Measurements from ENCODE around the gene CTNNA2.

Gene CTNNA2

DNA sequence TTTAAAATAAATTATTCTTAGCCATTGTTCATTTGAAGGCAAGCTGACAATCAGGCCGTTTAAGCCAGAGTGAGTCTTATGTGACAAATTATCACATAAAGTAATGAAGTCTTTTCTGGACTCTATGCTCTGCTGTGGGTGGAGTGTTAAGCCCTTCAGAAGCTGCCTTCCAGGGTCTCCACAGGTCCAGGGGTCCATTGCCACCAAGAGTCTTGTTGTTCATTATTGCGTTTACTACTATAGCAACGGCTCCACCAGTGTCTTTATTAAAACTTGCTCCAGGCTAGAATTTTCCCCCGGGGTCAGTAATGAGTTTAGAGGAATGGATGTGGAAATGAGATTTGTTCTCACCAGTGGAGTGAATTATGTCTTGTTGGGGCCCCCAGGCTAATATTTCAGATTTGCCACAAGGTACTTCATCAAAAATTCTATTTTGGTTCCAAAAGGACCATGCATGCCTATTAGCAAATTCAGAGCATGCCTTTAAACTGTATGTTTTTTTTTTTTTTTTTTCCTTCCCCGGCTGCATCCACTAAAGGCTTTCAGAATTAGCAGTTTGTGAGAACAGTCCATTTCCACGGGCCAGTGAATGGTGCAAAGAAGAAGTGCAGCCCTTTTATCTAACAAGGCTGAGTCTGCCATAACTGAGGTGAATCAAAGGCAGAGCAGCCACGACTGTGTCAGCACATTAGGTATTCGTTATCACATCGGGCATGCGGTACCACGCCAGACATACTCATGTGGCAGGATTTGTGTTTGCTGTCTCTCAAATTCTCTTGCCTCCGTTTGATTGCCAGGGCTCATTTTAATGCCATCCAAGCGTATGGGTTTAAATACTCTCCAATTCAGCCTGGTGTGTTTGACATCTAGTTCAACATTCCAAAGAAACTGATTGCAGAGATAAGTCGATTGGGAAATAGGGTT, 817.9 kb downstream of the CTNNA2 start:
- DNase-seq (ENCODE audit: low spot score): no peak

DNA sequence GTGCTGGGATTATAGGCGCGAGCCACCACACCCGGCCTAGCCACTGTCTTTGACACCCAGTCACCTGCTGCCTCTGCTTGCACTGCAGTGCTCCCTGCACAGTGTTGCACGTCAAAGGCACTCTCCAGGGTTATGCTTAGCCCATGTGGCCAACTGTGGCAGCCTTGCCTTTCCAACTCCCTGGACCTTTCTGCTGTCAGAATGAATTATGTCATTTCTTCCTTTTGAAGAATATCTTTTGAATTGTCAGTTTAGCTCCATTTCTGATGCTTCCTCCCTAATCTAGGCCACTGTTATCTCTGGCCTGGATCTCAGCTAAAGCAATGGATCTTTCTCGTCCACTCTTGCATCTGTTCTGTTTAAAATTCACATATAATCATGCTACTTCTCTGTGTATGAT, 821.0 kb downstream of the CTNNA2 start:
- DNase-seq (ENCODE audit: low spot score): no peak

DNA sequence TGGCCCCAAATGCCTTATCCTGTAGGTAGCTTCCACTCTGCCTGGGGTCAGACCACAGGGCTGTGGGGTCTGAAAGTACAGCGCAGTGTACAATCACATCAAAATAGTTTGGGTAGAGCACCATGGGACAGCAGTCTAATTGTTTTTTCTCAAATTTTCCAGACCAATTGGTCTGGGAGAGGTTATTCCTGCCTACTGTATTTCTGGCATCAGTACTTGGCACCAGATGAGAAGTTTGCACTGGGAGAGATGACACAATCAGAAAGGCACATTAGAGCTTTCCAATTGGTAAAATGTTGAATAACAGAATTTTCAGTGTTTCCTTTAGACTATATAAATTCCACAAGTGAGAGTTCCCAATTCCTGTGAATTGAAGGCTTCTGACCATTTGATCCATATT, 822.6 kb downstream of the CTNNA2 start:
- no peak for DNase-seq (ENCODE audit: low spot score)

DNA sequence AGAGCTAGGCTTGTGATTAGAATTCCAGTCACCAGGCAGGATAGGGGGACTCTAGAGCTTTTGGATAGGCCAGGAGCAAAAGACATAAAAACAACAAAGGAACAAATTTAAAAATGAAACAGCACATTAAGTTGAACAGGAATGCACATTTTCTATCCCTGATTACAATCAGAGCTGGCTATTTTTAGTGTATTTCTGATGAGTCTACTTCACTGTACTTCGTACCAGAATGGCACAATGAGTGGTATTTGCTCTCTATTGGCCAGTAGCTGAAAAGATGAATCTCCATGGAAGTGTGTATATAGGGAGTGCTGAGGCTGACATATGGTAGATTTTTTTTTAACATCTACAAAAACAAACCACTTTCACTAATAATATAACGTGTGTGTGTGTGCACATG, 825.9 kb downstream of the CTNNA2 start:
- no peak for DNase-seq (ENCODE audit: low spot score)

DNA sequence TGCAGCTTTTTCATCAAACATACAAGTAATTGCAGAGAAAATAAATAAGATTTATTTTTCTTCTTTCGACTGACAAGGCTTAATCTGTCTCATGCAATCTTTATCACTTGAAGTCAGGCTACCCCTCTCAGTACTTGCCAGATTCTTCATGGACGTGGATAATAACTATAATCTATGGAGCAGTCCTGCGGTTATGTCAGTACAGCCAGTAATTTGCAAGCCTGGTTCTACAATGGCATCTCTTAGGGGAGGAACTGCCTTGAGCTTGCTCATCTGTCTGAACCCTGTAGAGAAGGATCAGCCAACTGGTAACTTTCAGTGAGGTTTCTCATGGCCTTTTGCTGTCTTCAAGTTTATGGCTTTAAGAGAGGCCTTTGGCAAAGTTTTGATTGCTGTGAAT, 827.2 kb downstream of the CTNNA2 start:
- DNase-seq (ENCODE audit: low spot score): no peak

DNA sequence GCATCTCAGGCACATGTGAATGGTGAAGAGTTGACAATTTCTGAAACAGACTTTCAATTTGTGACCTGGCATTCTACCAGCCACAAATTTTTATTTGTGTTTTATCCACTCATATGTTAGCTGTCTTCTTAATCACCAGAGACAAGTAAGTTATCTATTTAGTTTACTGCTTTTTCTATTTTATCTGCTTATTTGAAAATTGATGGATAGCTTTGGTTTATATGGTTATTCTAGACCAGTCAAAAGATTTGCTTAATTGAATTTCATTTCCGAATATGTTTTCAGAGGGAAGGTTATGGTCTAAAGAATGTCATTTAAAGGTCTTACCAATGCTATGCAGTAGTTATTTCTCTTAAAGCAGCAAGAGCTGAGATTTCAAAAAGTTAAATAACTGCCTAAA, 835.2 kb downstream of the CTNNA2 start:
- DNase-seq (ENCODE audit: low spot score): no peak

DNA sequence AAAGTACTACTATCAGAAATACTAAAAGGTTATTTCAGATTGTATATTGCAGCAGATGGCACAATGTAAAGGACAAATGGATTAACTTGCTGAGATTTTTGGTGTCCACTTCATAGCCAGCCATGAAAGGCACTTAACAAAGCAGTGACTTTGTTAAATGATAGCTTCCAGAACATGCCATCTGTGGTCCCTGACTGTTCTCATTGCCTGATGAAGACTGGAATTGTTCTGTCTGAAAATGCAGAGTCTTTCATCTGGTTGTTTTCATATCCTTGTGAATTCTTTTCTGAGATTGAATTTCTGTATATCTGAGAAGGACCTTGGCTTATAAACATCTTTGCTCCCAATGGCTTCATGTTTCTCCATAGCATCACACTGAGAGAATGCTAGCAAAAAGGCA, 836.1 kb downstream of the CTNNA2 start:
- no peak for DNase-seq (ENCODE audit: low spot score)

DNA sequence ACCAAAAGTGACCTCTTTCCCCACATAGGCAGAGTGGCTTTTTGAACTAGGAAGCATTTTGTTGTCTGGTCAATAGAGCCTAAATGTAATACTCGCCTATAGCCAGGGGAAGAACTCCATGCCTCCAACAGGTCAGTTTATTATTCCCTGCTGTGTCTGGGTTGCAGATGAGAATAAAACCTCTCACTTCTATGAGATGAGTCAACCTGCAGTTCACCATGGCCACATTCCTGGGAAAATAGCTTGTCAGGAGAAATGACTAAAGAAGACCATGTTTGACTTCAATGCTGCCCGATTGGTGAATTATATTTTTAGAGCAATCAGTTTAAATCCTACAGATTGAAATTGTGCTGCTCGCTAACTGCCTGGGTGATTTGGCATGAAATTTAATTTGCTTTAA, 838.4 kb downstream of the CTNNA2 start:
- no peak for DNase-seq (ENCODE audit: low spot score)

DNA sequence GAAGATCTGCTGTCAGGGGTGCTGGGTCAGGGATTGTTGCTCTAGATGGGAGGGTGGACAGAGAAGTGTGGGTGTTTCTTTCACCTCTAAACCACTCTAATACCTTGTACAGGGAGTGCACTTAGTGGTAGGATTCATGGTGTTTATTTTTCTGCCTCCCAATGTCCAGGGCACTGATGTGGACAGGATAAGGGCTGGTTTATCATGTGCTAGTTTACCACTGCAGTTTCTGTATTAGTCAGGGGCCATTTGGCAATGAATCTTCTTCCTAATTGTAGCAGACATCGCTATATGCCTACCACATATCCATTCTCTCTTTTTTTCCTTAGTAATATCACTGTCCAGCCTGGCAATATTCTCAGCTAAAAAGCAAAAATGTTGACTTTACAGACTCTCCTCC, 842.0 kb downstream of the CTNNA2 start:
- no peak for DNase-seq (ENCODE audit: low spot score)

DNA sequence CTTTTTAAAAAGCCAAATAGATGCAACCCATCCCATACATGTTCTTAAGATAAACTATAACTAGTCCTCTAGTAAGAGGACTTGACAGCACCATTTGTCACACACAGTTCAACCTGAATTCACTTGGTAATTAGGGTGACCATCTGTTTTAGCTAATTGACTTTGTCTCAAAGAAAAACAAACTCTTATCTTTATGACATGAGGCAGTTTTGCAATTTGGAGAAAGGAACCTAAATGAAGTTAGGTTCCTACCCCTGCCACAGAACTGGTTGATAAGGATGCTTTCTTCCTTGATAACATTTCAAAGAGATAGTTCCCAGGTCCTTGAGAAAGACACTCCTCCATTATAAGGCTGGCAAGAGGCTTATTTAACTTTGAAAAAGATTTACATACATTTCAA, 849.1 kb downstream of the CTNNA2 start:
- no peak for DNase-seq (ENCODE audit: low spot score)

DNA sequence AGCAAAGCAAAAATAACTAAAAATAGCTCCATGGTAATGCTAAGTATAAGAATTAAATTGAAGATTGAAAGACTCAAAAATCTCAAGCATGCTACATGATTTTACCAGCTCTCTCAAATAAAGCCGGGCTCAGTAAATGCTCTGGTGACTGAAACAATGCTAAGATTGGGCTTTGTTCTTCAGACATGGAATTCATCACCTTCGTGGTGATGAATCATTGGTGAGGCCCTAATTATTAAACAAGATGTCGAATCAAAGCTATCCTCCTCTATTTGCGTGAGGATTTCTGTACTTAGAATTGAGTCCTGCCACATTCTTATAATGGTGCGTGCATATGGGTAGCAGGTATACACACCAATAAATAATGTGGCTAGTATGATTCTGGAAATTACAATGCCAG, 850.5 kb downstream of the CTNNA2 start:
- DNase-seq (ENCODE audit: low spot score): no peak

DNA sequence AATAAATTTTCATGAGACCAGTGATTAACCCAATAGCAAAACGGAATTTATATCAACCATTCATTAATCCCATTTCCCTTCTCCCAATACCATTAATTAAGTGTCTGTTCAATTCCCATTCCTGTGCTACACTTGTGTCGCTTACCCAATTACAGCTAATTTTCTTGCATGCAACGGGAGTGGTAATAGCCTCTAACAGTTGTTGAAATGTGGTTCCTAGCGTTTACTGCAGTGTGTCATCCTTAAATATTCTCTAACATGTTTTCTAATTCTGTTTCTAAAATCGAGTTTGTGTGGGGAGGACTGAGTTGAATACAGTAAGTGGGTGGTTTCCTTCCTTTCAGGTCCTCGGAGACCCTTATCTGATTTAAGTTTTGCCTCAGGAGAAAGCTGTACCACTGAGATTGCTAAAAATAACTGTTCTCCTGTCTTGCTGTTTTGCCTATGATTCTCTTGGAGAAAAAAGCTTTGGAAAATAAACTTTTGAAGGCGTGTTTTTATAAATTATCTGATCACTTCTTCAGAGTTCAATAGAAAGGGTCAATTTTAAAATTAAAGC, 851.0 kb downstream of the CTNNA2 start:
- DNase-seq (ENCODE audit: low spot score): no peak

DNA sequence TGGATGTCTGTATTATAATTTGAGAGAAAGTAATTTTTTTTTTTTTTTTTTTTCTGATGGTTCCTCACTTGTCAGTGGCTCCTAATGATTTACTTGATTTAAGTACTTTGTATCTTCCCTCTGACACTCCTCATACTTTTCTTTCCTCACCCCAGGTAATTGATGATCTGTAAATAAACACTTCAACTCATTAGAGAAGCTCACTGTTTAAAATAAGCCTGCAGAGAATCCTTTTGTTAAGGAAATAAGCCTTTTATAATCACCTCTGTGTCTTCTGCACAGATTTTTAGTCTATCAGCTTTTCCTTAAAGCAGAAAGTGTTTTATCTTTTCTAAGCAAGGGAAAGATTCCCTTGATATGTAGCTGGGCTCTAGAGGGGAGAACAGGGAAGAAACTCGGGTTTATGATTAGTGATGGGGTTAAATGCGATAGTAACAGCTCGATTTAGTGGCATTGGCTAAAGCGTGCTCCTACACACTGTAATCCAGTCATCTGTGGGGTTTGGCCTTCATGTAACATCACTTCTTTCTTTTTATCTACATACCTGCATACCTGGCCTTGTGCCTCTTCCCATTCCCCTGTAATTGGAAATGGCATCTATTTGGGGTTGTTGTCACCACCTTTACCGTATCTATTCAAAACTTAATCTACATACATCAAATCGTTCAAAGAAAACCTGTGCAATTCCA, 851.8 kb downstream of the CTNNA2 start:
- no peak for DNase-seq (ENCODE audit: low spot score)

DNA sequence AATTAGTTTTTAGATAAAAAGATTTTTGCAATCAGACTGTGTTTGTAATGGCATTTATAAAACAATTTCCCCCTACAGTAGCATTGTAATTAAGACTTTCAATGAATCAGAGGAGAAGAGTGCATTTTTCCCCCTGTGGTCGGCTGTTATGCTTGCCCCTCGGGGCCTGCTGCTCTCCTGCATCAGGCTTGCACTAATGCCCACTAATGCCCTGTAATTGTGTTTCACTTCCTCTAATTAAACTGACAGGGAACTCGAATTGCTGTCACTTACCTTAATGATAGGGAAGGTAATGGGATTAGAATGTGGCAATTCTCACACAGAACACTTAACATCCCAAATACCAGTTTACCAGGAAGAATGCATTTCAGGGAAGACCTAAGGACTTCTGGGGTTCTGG, 852.9 kb downstream of the CTNNA2 start:
- peak; percentile 74 for DNase-seq (ENCODE audit: low spot score)

DNA sequence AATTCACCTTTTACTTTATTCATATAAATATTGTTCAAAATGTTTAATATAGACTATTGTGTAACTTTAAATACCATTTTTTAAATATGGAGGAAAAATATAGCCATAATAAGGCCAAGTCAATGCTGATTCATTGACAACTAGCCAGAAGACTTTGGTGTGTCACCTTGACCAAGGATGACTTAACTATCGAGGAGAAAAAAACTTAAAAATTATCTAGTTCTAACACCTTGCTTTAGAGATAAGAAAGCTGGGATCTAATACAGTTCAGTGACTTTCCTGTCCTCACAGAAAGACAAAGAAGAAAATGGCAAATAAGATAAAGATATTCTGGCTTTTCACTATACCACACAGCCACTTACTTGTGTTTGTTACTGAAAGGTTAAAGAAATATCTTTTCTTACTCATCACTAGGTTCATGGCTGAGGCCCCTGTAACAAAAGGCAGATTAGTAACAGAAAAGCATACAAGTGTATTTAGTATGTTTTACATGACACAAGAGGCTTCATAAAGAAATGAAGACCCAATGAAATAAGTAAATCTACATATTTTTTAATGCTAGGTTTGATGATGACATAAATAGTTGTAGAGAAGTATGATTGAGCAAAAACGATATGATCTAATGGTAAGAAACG, 857.6 kb downstream of the CTNNA2 start:
- DNase-seq (ENCODE audit: low spot score): no peak

DNA sequence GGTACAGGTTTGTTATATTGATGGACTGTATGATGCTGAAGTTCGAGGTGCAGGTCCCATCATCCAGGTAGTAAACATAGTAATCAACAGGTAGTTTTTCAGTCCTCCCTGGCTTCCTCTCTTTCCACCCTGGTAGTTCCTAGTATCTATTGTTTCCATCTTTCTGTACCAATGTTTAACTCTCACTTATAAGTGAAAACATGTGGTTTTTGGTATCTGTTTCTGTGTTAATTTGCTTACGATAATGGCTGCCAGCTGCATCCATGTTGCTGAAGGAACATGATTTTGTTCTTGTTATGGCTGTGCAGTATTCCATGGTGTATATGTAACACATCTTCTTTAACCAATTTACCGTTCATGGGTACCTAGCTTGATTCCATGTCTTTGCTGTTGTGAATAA, 861.3 kb downstream of the CTNNA2 start:
- no peak for DNase-seq (ENCODE audit: low spot score)

DNA sequence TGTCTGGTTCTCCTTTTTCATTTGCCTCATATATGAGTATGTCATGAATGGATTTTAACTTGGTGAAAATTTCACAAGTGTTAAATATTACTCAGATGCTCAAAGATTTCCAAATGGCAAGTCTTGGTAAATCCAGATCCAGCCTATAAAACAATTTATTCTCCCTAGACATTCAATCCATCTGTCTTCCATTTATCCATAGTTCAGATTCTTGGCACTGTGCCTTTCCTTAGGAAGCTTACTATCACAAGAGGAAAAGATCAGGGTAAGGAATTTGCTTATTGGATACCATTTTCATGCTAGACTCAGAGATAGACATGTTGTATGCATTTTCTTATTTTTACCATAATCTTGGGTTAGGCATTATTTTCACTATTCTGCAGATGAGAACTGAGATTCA, 864.2 kb downstream of the CTNNA2 start:
- DNase-seq (ENCODE audit: low spot score): no peak

DNA sequence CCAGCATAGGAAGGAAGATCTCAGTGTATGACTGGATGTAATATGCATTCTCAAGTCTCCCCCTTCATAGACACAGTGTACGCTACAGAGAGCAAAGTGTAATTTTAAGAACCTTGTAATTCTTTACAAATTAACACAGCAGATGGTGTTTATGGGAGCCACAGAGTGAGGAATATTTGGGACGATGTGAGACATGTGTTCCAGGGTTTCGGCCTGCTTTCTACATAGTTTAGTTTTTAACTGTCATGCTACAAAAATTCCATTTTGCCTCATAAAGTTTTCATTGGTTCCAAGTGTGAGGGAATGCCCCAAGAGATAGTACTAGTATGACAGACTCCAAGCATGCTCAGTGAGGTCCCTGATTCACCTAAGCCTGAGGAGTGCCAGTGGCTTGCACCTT, 867.9 kb downstream of the CTNNA2 start:
- DNase-seq (ENCODE audit: low spot score): no peak

DNA sequence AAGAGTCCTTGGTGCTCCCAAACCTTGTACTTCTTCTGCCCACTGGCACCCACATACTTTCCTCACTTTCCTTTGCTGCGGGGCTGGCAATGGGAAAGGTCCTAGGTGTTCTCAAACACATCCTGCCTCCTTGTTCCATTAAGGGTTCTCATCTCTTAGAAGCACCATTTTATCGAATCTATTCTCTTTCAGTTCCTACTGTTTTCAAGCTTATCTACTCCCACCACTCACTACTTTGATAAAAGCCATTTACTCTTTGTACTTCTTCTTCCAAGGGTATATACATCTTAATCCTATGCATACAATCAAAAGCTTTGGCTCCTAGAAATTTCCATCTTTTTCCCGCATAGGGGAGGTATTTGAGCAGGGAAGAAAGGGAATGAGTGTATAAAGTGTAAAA, 868.8 kb downstream of the CTNNA2 start:
- no peak for DNase-seq (ENCODE audit: low spot score)

DNA sequence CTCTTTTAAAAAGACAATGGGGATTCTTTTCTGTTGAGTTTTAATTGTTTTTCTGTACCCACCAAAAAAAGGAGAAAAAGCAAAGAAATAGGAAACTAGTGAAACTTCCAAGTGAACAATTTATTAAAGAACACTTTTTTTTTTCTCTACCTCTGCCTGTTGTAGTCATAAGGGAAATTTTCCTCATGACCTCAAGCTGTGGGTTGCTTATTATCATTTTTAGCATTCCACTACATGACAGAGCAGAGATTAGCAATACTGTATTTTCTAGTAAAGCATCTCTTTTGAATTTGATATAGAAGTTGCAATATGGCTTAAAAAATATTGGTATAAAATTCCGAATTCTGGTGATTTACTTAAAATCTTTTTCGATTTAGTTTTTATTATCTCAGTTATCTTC, 879.6 kb downstream of the CTNNA2 start:
- DNase-seq (ENCODE audit: low spot score): no peak

DNA sequence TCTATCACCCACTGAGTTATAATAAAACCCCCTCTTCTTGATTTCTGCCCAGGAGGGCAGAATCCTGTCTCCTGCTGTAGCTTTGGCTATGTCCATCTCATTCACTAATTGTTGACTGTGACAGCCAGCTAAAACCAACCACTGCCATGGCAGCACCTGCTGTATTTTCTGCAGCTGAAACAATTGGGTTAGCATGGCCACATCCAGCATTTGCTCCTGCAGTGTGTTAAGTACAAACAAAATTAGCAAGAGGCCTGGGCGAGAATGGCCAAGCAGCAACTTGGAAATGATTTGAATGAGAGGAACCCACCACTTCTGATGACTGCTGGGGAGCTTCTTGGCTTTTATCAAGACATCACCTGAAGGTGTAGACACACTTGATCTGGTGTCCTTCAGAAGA, 881.1 kb downstream of the CTNNA2 start:
- no peak for DNase-seq (ENCODE audit: low spot score)

DNA sequence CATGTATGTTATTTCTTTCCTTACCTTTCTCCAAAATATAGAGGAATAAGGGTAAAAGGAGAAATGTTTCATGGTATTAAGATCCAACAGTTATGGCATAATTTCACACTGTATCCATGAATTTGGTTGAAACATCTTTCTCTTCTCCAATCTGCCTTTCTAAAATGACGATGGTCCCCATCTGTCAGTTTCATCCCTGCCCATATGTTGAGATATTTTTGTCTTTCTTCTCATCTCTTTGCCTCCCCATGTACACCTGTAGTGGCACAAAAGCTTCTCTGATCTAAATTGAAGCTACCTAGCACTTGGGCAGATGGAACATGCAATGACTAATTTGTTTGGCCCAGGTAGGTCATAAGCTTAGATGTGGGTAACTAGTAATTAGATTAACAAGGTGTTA, 882.4 kb downstream of the CTNNA2 start:
- DNase-seq (ENCODE audit: low spot score): no peak

DNA sequence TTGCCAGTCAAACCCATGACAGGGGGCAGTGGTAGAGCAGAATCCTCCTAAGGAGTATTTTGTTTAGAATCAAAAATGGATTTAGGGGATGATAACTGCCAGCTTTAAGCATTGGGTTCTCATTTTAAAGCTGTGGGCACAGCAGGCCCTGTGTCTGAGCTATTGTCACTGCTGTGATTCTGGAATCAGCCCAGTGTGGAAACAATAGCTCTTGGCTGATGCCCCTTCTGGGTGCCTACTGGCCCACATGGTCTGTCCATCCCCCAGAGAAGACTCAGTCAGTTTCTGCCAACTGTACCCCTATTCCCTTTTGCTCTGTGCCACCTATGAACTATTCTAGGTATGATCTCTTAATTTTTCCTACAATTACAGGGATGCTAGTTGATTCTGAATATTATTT, 883.4 kb downstream of the CTNNA2 start:
- no peak for DNase-seq (ENCODE audit: low spot score)

Measured in D341Med (cell line).